DMS153 treated with DMSO at 0.1 percent for 48 hours (cell line): ENCODE data around the gene SPATA4.
"Not testable (repeated sequence)": the region's sequence is repeated elsewhere in the genome, so short reads cannot be mapped to it uniquely, and the experiment has no call there.

Source experiments
- DNase-seq: peaks from one replicate; lab custom pipeline; 2025; ENCODE audit not compliant: unreplicated experiment; lab: John Stamatoyannopoulos, UW

SPATA4 gene

DNA sequence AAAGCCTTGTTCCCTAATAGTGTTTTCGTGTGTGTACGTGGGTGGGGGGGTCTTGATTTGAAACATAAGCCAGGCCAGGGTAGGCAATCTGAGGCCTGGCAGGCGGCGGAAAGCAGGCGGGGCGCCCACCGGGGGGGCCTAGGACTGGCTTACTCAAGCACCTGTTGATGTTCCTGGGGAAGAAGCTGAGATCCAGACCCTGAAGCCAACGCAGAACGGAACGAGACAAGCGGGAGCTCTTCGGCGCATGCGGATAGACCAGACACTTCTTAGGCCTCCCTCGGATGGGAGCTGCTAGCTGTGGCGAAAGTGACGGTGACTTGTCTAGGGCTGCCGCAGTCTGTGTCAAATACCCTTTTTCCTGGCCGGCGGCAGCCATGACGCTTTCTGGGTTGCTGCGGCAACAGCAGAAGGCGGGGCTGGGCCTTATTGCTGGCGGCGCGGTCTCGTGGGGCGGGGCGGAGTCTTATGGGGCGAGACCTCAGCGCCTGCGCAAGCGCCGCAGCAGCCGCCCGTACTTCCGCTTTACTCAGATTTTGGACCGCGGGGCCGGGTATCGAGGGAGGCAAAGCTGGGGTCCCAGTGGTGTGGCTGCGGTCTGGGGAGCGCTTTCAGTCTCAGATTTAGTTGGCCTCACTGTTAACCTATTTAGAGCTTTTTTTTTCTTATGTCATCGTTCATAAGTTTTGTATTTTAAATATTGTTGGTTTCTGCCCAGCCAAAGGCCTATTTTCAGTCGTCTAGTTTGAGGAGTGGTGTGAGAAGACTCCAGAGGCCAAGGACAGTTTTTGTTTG lies at the start of gene SPATA4:
Gene SPATA4, minus strand, starts transcription at position 402 of the 795 bp plus-strand sequence. Its CDS starts 23 bp downstream, at position 379.
- DNase-seq: peak; percentile 89

DNA sequence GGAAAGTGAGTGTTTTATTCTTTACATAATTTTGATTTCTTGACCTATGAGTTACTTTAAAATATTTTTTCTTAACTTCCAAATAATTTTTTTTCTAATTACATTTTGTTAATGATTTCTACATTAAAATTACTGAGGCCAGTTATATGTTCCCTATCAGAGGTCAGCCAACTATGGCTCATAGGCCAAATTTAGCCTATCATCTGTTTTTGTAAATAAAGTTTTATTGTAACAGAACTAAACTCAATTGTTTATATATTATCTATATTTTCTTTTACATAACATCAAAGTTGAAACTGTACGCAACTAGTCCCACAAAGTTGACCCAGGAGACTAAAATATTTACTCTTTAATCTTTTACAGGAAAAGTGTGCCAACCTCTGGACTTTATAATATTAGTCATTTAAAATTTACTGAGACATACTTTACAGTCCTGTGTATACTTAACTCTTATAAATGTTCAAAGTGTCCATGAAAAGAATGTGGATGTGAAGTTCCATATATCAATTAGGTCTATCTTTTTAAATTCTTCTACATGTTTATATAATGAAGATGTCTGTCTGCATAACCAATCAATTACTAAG lies 47.5 kb upstream of the SPATA4 start:
- DNase-seq: no peak

DNA sequence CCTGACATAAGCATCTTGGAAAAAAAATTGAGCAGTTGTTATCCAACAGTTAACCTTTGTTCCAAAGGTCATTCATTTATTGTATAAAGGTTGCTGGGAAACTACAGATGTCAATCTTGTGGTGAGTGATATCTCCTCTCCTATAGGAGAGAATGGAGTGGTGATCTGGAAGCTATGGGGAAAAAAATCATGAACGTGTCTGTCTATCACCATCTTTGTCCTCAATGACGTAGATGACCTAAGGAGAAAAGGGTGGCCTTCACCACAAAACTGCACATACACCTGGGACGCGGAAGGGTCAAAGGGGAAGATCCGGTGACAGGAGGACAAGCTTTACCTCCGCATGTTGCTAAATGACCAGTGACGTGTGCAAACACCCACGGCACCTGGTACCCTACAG lies 46.3 kb upstream of the SPATA4 start:
- DNase-seq: no peak

DNA sequence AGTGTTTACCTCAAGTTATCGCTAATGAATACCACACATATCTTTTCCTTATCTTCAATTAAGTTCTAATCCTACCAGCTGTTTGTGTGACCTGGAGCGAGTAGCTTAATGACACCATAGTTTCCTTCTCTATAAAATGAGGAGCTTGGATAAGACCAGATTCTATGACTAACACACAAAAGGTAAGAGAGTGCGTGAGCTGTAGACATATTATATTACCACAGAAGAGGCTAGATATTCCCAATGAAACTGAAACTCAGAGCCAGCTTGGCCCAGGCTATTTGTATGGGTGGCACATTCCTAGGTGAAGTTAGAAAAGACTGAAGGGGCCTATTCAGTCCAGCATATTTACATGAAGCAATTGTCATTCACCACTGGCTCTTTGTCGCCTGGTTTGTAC lies 43.4 kb upstream of the SPATA4 start:
- DNase-seq: no peak

DNA sequence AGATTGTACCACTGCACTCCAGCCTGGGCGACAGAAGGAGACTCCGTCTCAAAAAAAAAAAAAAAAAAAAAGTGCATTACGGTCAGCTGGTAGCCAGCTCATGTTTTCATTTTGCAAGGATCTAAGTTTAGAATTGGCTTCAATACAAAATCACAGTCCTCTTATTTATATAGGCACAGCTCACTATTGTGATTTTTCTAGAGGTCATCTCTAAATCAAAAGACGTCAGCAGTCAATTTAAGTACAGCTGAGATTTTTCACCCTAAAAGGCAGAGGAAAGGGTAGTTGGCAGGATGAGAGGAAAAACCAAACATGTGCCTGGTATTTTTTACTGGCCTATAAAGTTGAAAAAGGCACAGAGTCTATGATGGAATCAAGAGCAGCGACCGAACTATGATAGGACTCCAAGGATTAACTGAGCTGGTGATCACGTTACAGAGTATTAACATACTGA lies 42.8 kb upstream of the SPATA4 start:
- DNase-seq: no peak

DNA sequence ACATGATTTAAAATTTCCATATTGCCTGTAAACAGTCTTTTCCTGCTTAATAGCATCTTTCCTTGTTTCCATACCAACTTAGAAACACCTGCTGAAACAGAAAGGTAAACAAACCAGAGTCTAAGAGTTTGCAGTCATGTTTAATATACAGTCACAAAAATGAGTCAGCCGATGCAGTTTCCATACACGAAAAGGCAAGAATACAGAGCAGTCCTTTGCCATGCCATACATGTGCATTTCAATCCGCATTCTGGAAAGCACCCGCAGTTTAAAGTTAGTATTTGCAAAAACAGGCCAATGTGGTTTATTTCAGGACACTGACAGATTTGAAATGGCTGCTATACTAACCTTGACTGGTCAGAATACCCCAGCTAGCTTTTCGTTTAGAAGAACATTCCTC lies 41.6 kb upstream of the SPATA4 start:
- DNase-seq: no peak

DNA sequence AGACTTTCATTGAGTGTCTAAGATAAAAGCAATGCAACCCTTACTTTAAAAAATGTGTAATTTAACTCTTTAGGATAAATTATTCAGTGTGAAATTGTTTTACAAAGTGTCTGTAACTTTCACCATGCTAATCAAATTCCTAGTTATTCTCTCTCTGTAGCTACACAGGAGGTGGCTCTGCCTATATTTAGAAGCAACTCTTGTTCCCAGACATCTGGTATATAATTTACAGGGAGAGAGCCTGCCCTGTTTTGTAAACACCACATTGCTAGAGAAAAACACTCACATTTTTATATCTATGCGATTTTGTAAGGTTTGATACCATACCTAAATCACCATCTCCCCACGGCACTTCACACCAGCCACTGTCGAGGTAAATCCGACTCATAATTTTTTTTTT lies 35.5 kb upstream of the SPATA4 start:
- no peak for DNase-seq

DNA sequence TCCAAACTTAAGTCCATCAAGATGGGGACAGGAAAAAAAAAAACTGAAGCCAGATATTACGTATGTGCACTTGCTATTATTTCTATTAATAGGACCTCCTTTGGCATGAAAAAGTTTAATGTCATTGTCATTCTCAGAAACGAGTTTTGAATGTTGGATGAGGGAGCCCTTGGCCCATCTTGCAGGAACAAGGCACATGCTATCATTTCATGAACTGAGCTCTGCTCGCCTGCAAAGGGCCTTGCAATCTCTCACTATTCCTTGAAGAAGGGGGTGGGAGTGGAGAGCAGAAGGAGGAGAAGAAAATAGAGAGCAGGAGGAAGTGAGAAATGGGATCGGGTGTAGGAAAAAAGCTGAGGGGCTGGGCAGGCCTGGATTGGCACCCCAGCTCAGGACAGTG lies 34.3 kb upstream of the SPATA4 start:
- DNase-seq: no peak

DNA sequence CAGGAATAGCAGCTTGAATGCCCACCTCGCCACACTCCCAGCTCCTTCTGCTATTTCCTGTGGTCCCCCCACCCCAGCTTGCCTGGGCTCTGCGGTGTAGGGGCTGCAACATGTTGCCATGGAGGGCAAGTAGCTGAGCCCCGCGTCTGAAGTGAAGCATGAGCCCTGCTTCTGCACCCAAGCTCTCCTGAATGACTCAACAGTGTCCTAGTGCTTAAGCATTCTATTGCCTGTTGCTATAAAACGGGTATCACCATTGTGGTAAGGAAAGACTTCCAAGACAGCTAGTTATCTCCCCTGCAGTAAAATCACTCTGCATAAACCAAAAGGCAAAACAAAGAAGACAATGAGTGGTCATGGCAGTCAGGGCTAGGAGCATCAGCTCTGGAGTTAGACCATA lies 31.4 kb upstream of the SPATA4 start:
- no peak for DNase-seq

DNA sequence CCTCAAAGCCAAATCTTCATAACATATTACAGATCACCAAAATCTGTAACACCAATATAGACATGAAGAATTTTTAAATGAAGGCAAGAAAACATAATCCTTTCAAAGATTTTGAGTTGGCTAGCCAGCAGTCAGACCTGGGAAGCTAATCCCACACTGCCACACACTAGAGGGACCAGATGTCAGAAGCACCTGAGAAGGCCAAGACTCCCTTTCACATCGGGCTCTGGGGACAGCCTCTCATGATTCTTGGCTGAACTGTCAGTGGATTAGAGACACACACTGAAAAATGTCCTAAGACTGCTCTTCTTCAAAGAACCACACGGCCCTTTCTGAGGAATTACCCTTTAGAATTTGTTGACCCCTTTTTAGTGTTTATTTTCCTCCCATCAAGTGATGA lies 28.2 kb upstream of the SPATA4 start:
- no peak for DNase-seq

DNA sequence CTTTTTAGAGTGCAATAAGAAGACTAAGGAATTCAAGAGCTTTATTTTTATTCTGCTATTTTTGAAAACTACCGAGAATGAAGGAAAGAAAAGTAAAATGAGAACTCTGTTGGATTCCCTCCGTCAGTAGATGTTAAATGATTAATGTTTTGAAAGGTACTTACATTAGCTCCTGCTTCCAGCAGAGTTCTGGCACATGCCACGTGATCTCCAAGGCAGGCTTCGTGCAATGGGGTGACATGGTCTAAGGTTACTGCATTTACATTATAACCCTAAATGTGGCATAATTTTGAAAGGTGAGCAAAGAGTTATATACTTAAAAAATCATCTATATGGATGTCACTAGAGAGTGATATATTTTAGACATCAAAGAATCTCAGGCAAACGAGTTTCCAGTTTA lies 26.8 kb upstream of the SPATA4 start:
- DNase-seq: no peak

DNA sequence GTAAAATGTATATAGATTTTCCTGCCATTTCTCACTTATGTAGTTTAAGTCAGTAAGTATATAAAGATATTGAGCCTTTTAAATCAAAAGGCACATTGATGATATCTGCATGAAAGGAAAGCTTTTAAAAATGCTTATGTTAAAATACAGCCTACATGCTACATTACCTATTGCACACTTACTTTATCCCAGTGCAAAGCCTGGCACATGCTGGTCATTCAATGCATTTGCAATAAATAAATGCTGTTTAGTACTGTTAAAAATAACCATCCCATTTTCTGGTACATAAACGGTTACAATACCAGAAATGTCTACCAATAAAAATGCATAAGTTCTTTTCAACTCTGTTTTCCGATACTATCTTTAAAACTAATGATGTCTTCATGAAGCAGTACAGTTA lies 22.1 kb upstream of the SPATA4 start:
- DNase-seq: no peak

DNA sequence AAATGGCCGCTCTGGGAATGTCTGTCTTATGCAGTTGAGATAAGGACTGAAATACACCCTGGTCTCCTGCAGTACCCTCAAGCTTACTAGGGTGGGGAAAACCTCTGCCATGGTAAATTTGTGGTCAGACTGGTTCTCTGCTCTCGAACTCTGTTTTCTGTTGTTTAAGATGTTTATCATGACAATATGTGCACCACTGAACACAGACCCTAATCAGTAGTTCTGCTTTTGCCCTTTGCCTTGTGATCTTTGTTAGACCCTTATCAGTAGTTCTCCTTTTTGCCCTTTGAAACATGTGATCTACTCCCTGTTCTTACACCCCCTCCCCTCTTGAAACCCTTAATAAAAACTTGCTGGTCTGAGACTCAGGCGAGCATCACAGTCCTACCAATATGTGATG lies 17.0 kb upstream of the SPATA4 start:
- not testable (repeated sequence) for DNase-seq

DNA sequence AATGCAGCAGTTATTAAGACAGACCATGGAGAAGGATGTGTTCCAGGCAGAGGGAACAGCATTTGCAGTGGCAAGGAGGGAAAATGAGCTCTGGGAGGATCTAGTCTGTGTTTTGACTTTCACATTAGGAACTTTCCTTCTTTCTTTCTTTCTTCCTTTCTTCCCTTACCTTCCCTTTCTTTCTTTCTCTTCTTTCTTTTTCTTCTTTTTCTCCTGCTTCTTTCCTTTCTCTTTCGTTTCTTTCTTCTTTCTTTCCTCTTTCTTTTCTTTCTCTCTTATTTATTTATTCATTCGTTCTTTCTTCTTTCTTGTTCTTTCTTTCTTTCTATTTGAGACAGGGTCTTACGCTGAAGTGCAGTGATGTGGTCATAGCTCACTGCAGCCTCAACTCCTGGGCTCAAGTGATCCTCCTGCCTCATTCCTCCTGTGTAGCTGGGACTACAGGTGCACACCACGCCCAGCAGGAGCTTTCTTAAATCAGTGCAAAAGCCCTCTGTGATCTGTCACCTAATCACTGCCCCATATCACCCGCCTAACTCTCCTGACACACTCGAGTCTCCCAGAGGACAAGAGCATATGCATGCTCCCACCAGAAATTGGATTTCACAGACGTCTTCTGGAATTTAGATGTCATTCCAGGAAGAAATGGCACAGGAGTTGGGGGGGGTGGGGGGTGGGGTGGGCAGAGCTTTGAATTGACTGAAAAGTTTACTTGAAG lies 15.4 kb upstream of the SPATA4 start:
- DNase-seq: no peak

DNA sequence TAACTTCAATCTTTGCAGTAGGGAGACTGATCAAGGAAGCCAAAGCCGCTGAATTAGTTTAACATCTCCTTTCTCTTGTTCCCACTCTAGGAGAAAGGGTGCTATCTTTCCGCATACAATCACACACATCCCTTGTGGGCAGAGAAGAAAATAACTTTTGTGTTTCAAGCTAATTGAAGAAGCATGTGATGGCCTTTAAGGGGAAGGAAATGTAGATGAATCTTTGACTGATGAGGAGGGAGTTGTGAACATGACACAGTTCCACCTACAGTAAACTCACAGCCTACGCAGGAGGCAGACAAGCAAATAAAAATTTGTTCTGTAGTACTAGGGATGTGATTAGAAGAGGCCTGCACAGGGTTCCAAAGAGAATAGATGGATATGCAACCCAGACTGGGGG lies 14.7 kb upstream of the SPATA4 start:
- DNase-seq: no peak

DNA sequence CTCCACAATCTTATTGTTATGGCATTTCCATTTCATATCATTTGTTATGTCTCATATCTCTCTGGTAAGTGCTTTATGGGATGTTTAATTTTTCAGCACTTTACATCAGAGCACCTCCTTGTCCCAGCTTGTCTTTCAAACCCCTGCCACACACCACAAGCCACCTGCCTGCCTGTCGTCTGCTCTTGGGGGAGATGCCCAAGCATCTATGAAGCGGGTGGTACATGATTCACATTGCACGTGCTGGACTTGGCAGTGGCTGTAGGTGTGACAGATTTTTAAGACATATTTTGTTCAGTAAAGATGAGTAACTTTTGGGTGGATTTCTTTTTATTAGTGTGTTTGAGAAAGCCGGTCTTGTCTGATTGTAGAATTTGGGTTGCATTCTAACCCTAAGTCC lies 14.2 kb upstream of the SPATA4 start:
- DNase-seq: no peak

DNA sequence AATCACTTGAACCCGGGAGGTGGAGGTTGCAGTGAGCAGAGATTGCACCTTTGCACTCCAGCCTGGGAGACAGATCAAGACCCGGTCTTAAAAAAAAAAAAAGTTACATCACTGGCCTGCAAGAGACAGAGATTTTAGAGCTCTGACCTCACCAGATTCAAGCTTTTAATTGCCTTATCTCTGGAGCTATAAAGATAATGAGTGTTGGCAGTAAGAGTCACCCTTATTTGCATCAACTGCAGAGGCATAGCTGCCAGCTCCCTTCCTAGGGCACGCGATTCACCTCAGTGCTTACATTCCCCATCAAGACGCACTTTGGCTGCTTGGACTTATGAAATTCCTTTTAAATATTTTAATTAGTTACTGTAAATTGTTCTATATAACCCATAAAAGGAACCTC lies 12.5 kb upstream of the SPATA4 start:
- DNase-seq: no peak

DNA sequence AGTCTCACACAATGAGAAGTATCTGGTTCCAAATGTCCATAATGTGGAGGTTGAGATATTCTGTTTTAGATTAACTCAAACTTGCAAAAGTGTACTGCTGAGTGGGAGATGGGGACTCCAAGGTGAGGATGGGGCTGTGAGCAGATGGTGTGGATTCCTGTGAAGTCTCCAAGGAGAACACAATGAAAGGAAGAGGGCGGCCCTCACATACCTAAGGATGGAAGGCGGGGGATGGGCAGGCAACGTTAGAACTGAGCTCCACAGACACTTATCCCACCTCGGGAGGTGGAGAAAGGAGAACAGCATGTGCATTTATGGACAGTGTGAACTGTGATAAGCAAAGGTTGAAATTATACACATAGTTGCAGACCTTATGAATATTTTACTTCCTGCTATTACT lies 9.9 kb upstream of the SPATA4 start:
- no peak for DNase-seq

DNA sequence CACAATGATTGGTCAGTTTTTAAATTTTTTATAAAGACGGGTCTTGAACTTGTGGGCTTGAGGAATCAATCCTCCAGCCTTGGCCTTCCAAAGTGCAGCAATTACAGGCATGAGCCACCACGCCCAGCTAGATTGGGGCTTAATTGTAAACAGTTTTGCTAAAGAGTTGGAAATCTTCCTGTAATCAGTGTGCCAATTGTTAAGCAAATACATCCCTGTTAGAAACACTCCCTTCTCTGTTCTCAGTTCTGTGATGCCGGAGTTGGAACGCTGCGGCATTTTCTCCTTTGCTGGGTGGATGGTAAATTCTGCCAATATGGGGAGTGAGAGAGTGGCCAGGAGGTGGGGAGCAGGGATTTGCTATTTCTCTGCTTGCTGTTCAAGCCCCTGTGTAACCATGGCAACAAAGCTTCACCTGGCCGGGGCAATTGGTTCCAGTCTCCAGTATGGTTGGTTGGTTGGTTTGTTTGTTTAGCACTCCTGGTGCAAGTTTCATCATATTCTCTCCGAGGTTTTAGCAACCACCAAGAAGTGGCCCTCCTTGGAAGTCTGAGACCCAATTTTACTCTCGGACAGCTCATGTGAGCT lies 3.0 kb upstream of the SPATA4 start:
- DNase-seq: no peak

DNA sequence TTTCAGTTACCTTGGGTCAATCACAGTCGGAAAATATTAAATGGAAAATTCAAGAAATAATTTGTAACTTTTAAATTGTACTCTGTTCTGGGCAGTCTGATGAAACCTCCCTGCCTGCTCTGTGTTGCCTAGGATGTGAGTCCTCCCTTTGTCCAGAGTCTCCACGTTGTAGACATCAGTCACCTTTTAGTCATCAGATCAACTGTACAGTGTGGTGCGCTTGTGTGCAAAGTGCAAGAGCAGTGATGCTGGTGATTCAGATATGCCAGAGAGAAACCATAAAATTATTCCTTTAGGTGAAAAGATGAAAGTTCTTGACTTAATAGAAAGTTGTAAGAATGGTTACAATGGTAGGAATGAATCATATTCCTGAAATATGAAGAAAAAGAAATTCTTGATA lies 1.4 kb downstream of the SPATA4 start:
- DNase-seq: no peak

DNA sequence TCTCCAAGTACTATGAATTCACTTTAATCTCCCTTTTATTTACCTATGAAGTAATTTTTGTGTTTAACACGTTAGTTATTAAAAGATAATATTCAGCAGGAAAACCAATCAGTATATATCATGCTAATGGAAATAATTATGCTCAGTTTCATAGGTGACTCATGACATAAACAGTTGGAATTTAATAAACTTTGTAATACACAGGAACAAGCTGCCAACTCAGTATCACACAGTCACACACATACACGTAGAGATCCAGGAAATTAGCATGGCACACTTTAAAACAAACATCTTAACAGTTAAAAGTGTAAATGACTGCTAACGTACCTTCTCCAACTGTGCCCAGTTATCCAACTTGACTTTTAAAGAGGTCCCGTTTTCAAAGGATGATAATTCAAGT lies 2.3 kb downstream of the SPATA4 start:
- DNase-seq: no peak

DNA sequence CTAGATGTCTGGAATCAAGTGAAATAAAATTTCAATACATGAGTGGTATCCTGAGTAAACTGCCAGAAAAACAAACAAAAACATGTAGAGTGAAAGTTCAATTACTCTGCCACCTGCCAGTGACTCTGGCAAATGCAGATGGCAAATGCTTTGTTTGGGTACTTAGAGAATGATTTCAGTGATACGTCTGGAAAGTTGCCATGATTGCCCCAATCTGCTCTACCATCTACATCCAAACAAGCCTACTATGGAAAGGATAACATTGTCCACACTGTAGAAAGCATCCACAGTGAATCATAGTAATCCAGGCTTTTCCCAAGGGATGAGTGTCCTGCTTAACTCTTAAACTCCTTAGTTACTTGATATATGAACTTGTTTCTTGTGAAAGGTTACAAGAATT lies 3.4 kb downstream of the SPATA4 start:
- peak; percentile 90 for DNase-seq
